ENCODE data around the gene FAM76B.

The FAM76B gene

GRCh38 chr11:95720195-95720594, 69.4 kb downstream of the FAM76B start:
- no peaks in the 10 kb centered on the region for H4K20me1 ChIP-seq (ENCODE audit: low read depth, low read length)
- H3F3A ChIP-seq (ENCODE audit: insufficient read depth), result no peaks in the 10 kb centered on the region
- no peaks in the 10 kb centered on the region for H3K27me3 ChIP-seq (ENCODE audit: low read length)
- H3K9ac ChIP-seq (ENCODE audit: low read length), result no peak overlapping the region
- no peaks in the 10 kb centered on the region for H3K9me2 ChIP-seq (replicated peaks; ENCODE audit: insufficient read depth, low read length)
- no peaks in the 10 kb centered on the region for H3K36me3 ChIP-seq (ENCODE audit: low read length)
- H3K9me3 ChIP-seq (ENCODE audit: insufficient read depth, low read length), result no peaks in the 10 kb centered on the region
- H3K4me2 ChIP-seq (ENCODE audit: low read depth, low read length, poor library complexity, severe bottlenecking), result no peak overlapping the region
- no peak overlapping the region for H3K4me3 ChIP-seq (ENCODE audit: insufficient read depth, low read length, poor library complexity, severe bottlenecking)
- no peaks in the 10 kb centered on the region for H3K79me2 ChIP-seq (ENCODE audit: insufficient read depth, low read length)
- H3K27ac ChIP-seq (ENCODE audit: low read depth, low read length), result no peak overlapping the region
- H2AFZ ChIP-seq (ENCODE audit: low read depth, low read length, severe bottlenecking), result no peak overlapping the region
- TF ChIP-seq CTCF (IDR thresholded peaks at IDR 0.05; ENCODE audit: insufficient read depth, low read length, poor library complexity, severe bottlenecking), result no peak
- no peak for TF ChIP-seq EZH2phosphoT487 (conservative IDR thresholded peaks at IDR 0.05; ENCODE audit: low read length)
